Middle frontal gyrus (tissue), 1 donor: ENCODE measurements around the gene RBM4B.

Experiments used
- DNase-seq: peaks from one replicate; pipeline ENCODE4 v3.0.0-alpha.2; 2015; ENCODE audit warnings: low spot score; ENCODE audit errors: extremely low spot score

The RBM4B gene

GRCh38 chr11:66686801-66687750 lies 9.4 kb upstream of the RBM4B start:
- no peak for DNase-seq

- DNase-seq = no peak
These were observed 8.6 kb upstream of the RBM4B start for GRCh38 chr11:66686100-66686785.

GRCh38 chr11:66685276-66686099 lies 7.8 kb upstream of the RBM4B start:
- DNase-seq = no peak

GRCh38 chr11:66684635-66685034 lies 6.9 kb upstream of the RBM4B start:
- no peak for DNase-seq

GRCh38 chr11:66683877-66684276 lies 6.2 kb upstream of the RBM4B start:
- DNase-seq = no peak

- no peak for DNase-seq
These were observed 3.4 kb upstream of the RBM4B start for GRCh38 chr11:66680966-66681645.

GRCh38 chr11:66676931-66677598 lies 622 bp downstream of the RBM4B start:
- no peak for DNase-seq

GRCh38 chr11:66676282-66676919 lies 1.3 kb downstream of the RBM4B start:
- no peak for DNase-seq

- DNase-seq = no peak
These were observed 2.6 kb downstream of the RBM4B start for GRCh38 chr11:66674964-66675602.

GRCh38 chr11:66670816-66671215 lies 6.9 kb downstream of the RBM4B start:
- DNase-seq = no peak

- no peak for DNase-seq
These were observed 12.3 kb downstream of the RBM4B start for GRCh38 chr11:66665369-66665768.

GRCh38 chr11:66663741-66664296 lies 13.9 kb downstream of the RBM4B start:
- no peak for DNase-seq

GRCh38 chr11:66659763-66660162 lies 17.9 kb downstream of the RBM4B start:
- DNase-seq = no peak

GRCh38 chr11:66653123-66653522 lies 24.6 kb downstream of the RBM4B start:
- DNase-seq = no peak

- DNase-seq = no peak
These were observed 25.0 kb downstream of the RBM4B start for GRCh38 chr11:66652651-66653050.

- DNase-seq = no peak
These were observed 26.7 kb downstream of the RBM4B start for GRCh38 chr11:66651016-66651415.

- no peak for DNase-seq
These were observed 27.8 kb downstream of the RBM4B start for GRCh38 chr11:66649903-66650302.

- DNase-seq = no peak
These were observed 30.9 kb downstream of the RBM4B start for GRCh38 chr11:66646828-66647227.

GRCh38 chr11:66643745-66644437 lies 33.8 kb downstream of the RBM4B start:
- no peak for DNase-seq
